Glutamatergic neuron (in vitro differentiated cells): ENCODE results near the gene GGNBP2. TPM values are rescaled to one million over a fixed set of nuclear protein-coding genes. Genes with fewer than 3 reads are reported as not detected.

Experiments
- DNase-seq: peaks from one replicate; pipeline ENCODE4 v3.0.0; 2022
- H3K27ac Mint-ChIP-seq: one replicate; pipeline ENCODE4 v1.8.0; 2020; ENCODE audit warnings: mild to moderate bottlenecking, mixed read lengths, inconsistent platforms; ENCODE audit not compliant: unreplicated experiment
- H3K27me3 Mint-ChIP-seq: one replicate; pipeline ENCODE4 v1.8.0; 2020; ENCODE audit warnings: mild to moderate bottlenecking, moderate library complexity, mixed read lengths, inconsistent platforms; ENCODE audit not compliant: unreplicated experiment
- H3K36me3 Mint-ChIP-seq: one replicate; pipeline ENCODE4 v1.8.0; 2020; ENCODE audit warnings: mild to moderate bottlenecking, mixed read lengths, inconsistent platforms; ENCODE audit not compliant: unreplicated experiment
- H3K4me1 Mint-ChIP-seq: one replicate; pipeline ENCODE4 v1.8.0; 2020; ENCODE audit warnings: mild to moderate bottlenecking, low read depth, mixed read lengths, inconsistent platforms; ENCODE audit not compliant: unreplicated experiment
- H3K4me3 Mint-ChIP-seq: one replicate; pipeline ENCODE4 v1.8.0; 2020; ENCODE audit warnings: mild to moderate bottlenecking, mixed read lengths, inconsistent platforms; ENCODE audit not compliant: unreplicated experiment
- H3K9me3 Mint-ChIP-seq: one replicate; pipeline ENCODE4 v1.8.0; 2020; ENCODE audit warnings: mild to moderate bottlenecking, moderate library complexity, mixed read lengths, inconsistent platforms; ENCODE audit not compliant: unreplicated experiment
- total RNA-seq: library from RNA; stranded (reverse); fragmentation: NEBNext Ultra II Directional; extraction: Animal tissue kit (Norgen Biotek cat#: 25700); gene quantifications from one replicate; pipeline ENCODE4 v1.2.1, GENCODE V29; 2021; ENCODE audit not compliant: unreplicated experiment
- TF ChIP-seq, protein P1 (sequence below): fragments of 200-600 bp; sonication (generic); IDR thresholded peaks from one replicate; pipeline ENCODE4 v1.5.0; 2021; ENCODE audit not compliant: partially characterized antibody, unreplicated experiment

The GGNBP2 gene
- total RNA-seq, 1 donor from 2014 or later, result 105 TPM

DNA sequence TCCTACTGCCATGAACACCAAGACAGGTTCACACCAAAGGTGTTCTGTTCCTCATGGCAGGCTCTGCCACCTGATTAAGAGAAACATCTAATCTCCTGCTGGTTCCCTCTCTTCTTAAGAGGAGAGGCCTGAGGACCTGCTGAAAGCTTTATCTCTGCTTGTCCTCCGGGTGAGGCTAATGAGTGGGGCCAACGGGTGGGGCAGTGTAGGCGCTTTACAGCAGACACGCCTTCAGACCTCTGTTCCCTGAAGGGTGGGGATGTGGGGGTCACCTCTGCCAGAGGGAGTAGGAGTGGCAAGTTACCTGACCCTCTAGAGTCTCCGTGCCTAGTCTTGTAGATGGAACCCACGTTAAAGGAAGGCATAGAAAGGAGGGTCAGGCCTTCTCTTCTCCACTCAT is 52.5 kb downstream of the GGNBP2 start:
- Mint-ChIP-seq H3K36me3 (peaks cover 5% of the 10 kb centered on the region), H3K27me3 (peaks cover 13% of the 10 kb centered on the region), H3K27ac (no peak overlapping the region), H3K9me3 (no peaks in the 10 kb centered on the region), H3K4me1 (peaks cover 9% of the 10 kb centered on the region), H3K4me3 (no peak overlapping the region)
- no peak for DNase-seq
- TF ChIP-seq, protein P1, sequence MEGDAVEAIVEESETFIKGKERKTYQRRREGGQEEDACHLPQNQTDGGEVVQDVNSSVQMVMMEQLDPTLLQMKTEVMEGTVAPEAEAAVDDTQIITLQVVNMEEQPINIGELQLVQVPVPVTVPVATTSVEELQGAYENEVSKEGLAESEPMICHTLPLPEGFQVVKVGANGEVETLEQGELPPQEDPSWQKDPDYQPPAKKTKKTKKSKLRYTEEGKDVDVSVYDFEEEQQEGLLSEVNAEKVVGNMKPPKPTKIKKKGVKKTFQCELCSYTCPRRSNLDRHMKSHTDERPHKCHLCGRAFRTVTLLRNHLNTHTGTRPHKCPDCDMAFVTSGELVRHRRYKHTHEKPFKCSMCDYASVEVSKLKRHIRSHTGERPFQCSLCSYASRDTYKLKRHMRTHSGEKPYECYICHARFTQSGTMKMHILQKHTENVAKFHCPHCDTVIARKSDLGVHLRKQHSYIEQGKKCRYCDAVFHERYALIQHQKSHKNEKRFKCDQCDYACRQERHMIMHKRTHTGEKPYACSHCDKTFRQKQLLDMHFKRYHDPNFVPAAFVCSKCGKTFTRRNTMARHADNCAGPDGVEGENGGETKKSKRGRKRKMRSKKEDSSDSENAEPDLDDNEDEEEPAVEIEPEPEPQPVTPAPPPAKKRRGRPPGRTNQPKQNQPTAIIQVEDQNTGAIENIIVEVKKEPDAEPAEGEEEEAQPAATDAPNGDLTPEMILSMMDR, result no peak

DNA sequence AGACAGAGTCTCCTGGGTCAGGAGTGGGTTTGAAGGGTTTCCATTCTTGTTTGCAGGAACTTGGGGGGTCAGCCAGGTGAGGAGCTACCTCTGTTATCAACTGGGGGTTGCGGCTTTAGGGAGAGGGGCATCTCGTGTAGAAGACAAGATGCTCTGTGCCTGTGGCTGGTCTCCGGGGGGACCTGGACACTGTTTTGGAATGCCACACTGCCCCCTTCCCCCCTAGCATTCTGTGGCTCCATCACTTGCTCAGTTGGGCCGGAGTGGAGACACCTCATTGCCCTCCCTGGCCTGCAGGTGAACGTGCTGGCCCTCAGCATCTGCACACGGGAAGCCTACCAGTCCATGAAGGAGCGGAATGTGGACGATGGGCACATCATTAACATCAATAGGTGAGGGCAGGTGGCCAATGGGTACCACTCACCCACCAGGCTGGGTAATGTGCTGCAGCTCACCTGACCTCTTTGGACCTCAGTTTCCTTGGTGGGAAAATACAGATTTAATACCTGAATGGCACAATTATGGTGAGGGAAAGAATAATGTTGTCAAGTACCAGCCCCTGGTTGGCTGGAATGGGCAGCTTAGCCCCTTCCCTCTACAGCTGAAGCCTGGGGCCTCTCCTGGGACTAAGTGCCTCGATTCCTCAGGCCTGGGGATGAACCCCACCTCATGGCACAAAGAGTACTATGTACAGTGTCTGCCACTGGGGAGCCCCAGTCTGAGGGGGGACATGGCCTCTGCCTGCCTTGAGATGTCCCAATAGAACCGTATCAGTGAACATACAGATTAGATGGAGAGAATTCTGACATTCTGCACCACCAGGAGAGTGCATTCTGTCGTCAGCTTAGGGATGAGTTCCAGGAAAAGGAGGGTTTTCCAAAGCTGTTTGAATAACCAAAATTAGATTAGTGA is 53.4 kb downstream of the GGNBP2 start:
- Mint-ChIP-seq H3K27ac (no peak overlapping the region), H3K27me3 (peaks cover 13% of the 10 kb centered on the region), H3K9me3 (no peaks in the 10 kb centered on the region), H3K36me3 (peaks cover 5% of the 10 kb centered on the region), H3K4me1 (peaks cover 11% of the 10 kb centered on the region), H3K4me3 (no peak overlapping the region)
- DNase-seq, result no peak
- TF ChIP-seq, protein P1, result no peak

DNA sequence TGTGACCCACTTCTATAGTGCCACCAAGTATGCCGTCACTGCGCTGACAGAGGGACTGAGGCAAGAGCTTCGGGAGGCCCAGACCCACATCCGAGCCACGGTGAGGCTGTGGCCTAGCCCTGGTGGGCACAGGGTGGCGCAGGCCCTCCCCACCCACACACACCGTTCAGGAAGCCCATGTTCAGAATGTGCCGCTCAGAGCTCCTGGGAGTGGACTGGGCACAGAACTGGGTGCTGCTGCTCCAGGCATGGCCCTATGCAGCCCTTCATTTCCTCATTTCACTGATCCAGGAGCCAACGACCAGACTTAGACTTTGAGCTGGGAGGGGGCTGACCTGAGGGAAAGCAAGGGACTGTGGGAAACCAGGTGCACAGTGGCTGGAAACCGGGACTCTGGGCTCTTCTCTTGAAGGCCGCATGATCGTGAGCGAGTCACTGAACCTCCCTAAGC is 54.3 kb downstream of the GGNBP2 start:
- Mint-ChIP-seq H3K4me1 (peaks cover 12% of the 10 kb centered on the region), H3K36me3 (peaks cover 5% of the 10 kb centered on the region), H3K4me3 (no peak overlapping the region), H3K27ac (no peak overlapping the region), H3K27me3 (peaks cover 12% of the 10 kb centered on the region), H3K9me3 (no peaks in the 10 kb centered on the region)
- TF ChIP-seq, protein P1, result no peak
- DNase-seq, result no peak

DNA sequence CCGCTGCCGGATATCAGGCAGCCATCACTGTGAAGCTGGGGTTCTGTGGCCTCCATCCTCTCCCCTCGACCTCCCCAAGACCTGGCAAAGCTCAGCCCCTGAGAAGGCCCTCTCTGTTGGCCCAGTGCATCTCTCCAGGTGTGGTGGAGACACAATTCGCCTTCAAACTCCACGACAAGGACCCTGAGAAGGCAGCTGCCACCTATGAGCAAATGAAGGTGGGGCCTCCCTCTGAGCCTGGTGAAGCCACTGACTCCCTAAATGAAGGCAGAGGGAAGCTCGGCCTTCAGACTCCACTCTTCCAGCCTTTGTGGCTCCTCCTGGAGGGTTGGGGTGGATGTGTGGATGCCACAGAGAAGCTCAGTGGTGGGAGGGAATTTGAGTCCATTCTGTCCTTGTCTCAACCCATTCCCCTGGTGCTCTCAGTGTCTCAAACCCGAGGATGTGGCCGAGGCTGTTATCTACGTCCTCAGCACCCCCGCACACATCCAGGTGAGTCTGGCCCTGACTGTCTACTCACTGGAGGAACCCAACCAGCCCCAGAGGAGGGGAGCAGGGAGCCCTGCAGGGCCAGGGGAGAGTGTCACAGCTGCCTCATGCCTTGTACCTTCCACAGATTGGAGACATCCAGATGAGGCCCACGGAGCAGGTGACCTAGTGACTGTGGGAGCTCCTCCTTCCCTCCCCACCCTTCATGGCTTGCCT is 55.0 kb downstream of the GGNBP2 start:
- DNase-seq, result no peak
- Mint-ChIP-seq H3K27me3 (peaks cover 10% of the 10 kb centered on the region), H3K4me3 (no peak overlapping the region), H3K4me1 (peaks cover 15% of the 10 kb centered on the region), H3K36me3 (peaks cover 5% of the 10 kb centered on the region), H3K9me3 (no peaks in the 10 kb centered on the region), H3K27ac (no peak overlapping the region)
- TF ChIP-seq, protein P1, result no peak
